HCEC 1CT (cell line): ENCODE data around the gene SMG1.
"Not testable (repeated sequence)": the region's sequence is repeated elsewhere in the genome, so short reads cannot be mapped to it uniquely, and the experiment has no call there.

Source experiments
- DNase-seq: peaks from one replicate; pipeline ENCODE4 v3.0.0-alpha.2; 2017

Gene SMG1

GRCh38 chr16:18756639-18757038 lies 169.6 kb downstream of the SMG1 start:
- DNase-seq: not testable (repeated sequence)
